ENCODE data around the gene MINK1. TPM values are rescaled to one million over a fixed set of nuclear protein-coding genes. Genes with fewer than 3 reads are reported as not detected.
"Not testable (repeated sequence)": the region's sequence is repeated elsewhere in the genome, so short reads cannot be mapped to it uniquely, and the experiment has no call there.

The MINK1 gene
- total RNA-seq, 1 donor from 2014 or later, result 139 TPM

GRCh38 chr17:4859816-4860625 is 26.9 kb downstream of the MINK1 start:
- Mint-ChIP-seq H3K36me3 (ENCODE audit: insufficient read depth) (peaks cover 7% of the 10 kb centered on the region), H3K4me1 (ENCODE audit: low read depth) (peaks cover 17% of the 10 kb centered on the region)

GRCh38 chr17:4860651-4861050 is 27.5 kb downstream of the MINK1 start:
- DNase-seq (ENCODE audit: low spot score, unreplicated experiment), result no peak
- H3K4me1 Mint-ChIP-seq (ENCODE audit: low read depth), result peaks cover 17% of the 10 kb centered on the region
- no peaks in the 10 kb centered on the region for H3K27me3 Mint-ChIP-seq
- no peaks in the 10 kb centered on the region for H3K9me3 Mint-ChIP-seq (ENCODE audit: low read depth)
- no peak for TF ChIP-seq CTCF (IDR thresholded peaks at IDR 0.05; ENCODE audit: unreplicated experiment)
- no peak overlapping the region for H3K4me3 Mint-ChIP-seq (ENCODE audit: low read depth)
- H3K36me3 Mint-ChIP-seq (ENCODE audit: insufficient read depth), result peaks cover 7% of the 10 kb centered on the region
- no peak overlapping the region for H3K27ac Mint-ChIP-seq

More at GRCh38 chr17:4859816-4860625, 26.9 kb downstream of the MINK1 start:
- Mint-ChIP-seq H3K9me3 (ENCODE audit: low read depth) (no peaks in the 10 kb centered on the region), H3K27ac (no peak overlapping the region), H3K4me3 (ENCODE audit: low read depth) (no peak overlapping the region), H3K27me3 (no peaks in the 10 kb centered on the region)
- no peak for DNase-seq (ENCODE audit: low spot score, unreplicated experiment)
- TF ChIP-seq CTCF (IDR thresholded peaks at IDR 0.05; ENCODE audit: unreplicated experiment), result no peak

GRCh38 chr17:4861052-4861451 is 27.9 kb downstream of the MINK1 start:
- H3K36me3 Mint-ChIP-seq (ENCODE audit: insufficient read depth), result peaks cover 7% of the 10 kb centered on the region
- no peaks in the 10 kb centered on the region for H3K9me3 Mint-ChIP-seq (ENCODE audit: low read depth)
- H3K4me3 Mint-ChIP-seq (ENCODE audit: low read depth), result no peak overlapping the region
- H3K4me1 Mint-ChIP-seq (ENCODE audit: low read depth), result peaks cover 17% of the 10 kb centered on the region
- TF ChIP-seq CTCF (IDR thresholded peaks at IDR 0.05; ENCODE audit: unreplicated experiment), result no peak
- no peak for DNase-seq (ENCODE audit: low spot score, unreplicated experiment)
- H3K27ac Mint-ChIP-seq, result no peak overlapping the region
- no peaks in the 10 kb centered on the region for H3K27me3 Mint-ChIP-seq

GRCh38 chr17:4862720-4863119 is 29.6 kb downstream of the MINK1 start:
- DNase-seq (ENCODE audit: low spot score, unreplicated experiment), result no peak
- H3K4me1 Mint-ChIP-seq (ENCODE audit: low read depth), result peaks cover 12% of the 10 kb centered on the region
- no peak overlapping the region for H3K4me3 Mint-ChIP-seq (ENCODE audit: low read depth)
- H3K36me3 Mint-ChIP-seq (ENCODE audit: insufficient read depth), result peaks cover 7% of the 10 kb centered on the region
- no peaks in the 10 kb centered on the region for H3K27me3 Mint-ChIP-seq
- TF ChIP-seq CTCF (IDR thresholded peaks at IDR 0.05; ENCODE audit: unreplicated experiment), result no peak
- no peak overlapping the region for H3K27ac Mint-ChIP-seq
- no peaks in the 10 kb centered on the region for H3K9me3 Mint-ChIP-seq (ENCODE audit: low read depth)

GRCh38 chr17:4863321-4863720 is 30.2 kb downstream of the MINK1 start:
- H3K36me3 Mint-ChIP-seq (ENCODE audit: insufficient read depth), result peaks cover 7% of the 10 kb centered on the region
- no peak overlapping the region for H3K4me3 Mint-ChIP-seq (ENCODE audit: low read depth)
- TF ChIP-seq CTCF (IDR thresholded peaks at IDR 0.05; ENCODE audit: unreplicated experiment), result no peak
- H3K4me1 Mint-ChIP-seq (ENCODE audit: low read depth), result peaks cover 7% of the 10 kb centered on the region
- DNase-seq (ENCODE audit: low spot score, unreplicated experiment), result no peak
- H3K27ac Mint-ChIP-seq, result no peak overlapping the region
- no peaks in the 10 kb centered on the region for H3K9me3 Mint-ChIP-seq (ENCODE audit: low read depth)
- no peaks in the 10 kb centered on the region for H3K27me3 Mint-ChIP-seq

GRCh38 chr17:4867535-4867934 is 34.4 kb downstream of the MINK1 start:
- not testable (repeated sequence) for H3K36me3 Mint-ChIP-seq (ENCODE audit: insufficient read depth); H3K27me3 Mint-ChIP-seq; H3K27ac Mint-ChIP-seq; DNase-seq (ENCODE audit: low spot score, unreplicated experiment); H3K9me3 Mint-ChIP-seq (ENCODE audit: low read depth); H3K4me1 Mint-ChIP-seq (ENCODE audit: low read depth); H3K4me3 Mint-ChIP-seq (ENCODE audit: low read depth)

- H3K27ac Mint-ChIP-seq; H3K36me3 Mint-ChIP-seq (ENCODE audit: insufficient read depth); H3K4me1 Mint-ChIP-seq (ENCODE audit: low read depth); H3K27me3 Mint-ChIP-seq; H3K9me3 Mint-ChIP-seq (ENCODE audit: low read depth); H3K4me3 Mint-ChIP-seq (ENCODE audit: low read depth); DNase-seq (ENCODE audit: low spot score, unreplicated experiment): not testable (repeated sequence)
Measured at GRCh38 chr17:4869058-4869998, 36.2 kb downstream of the MINK1 start.
